ENCODE data around the gene LGALS3BP.
A peak's percentile ranks its signal among the peaks of the same experiment; 100 is the strongest.

LGALS3BP gene

GRCh38 chr17:78981010-78981888 lies 1.5 kb upstream of the LGALS3BP start:
- no peak for DNase-seq (ENCODE audit: low spot score)

GRCh38 chr17:78980624-78980972 lies 875 bp upstream of the LGALS3BP start:
- DNase-seq (ENCODE audit: low spot score) = no peak

GRCh38 chr17:78977997-78978973 lies 1.4 kb downstream of the LGALS3BP start:
- no peak for DNase-seq (ENCODE audit: low spot score)

GRCh38 chr17:78977681-78977943 lies 2.1 kb downstream of the LGALS3BP start:
- DNase-seq (ENCODE audit: low spot score) = no peak

GRCh38 chr17:78976907-78977680 lies 2.6 kb downstream of the LGALS3BP start:
- DNase-seq (ENCODE audit: low spot score) = no peak

GRCh38 chr17:78974635-78975591 lies 4.8 kb downstream of the LGALS3BP start:
- no peak for DNase-seq (ENCODE audit: low spot score)

GRCh38 chr17:78973792-78974520 lies 5.8 kb downstream of the LGALS3BP start:
- DNase-seq (ENCODE audit: low spot score) = no peak

- DNase-seq (ENCODE audit: low spot score) = peak; percentile 78
Observed at GRCh38 chr17:78973196-78973595, 6.5 kb downstream of the LGALS3BP start.

GRCh38 chr17:78972507-78973105 lies 7.1 kb downstream of the LGALS3BP start:
- DNase-seq (ENCODE audit: low spot score) = no peak

- no peak for DNase-seq (ENCODE audit: low spot score)
Observed at GRCh38 chr17:78971756-78972506, 7.8 kb downstream of the LGALS3BP start.

- DNase-seq (ENCODE audit: low spot score) = peak; percentile 87
Observed at GRCh38 chr17:78970834-78971755, 8.6 kb downstream of the LGALS3BP start.

- no peak for DNase-seq (ENCODE audit: low spot score)
Observed at GRCh38 chr17:78969865-78970264, 9.9 kb downstream of the LGALS3BP start.

- no peak for DNase-seq (ENCODE audit: low spot score)
Observed at GRCh38 chr17:78967782-78968362, 11.9 kb downstream of the LGALS3BP start.

GRCh38 chr17:78966910-78967600 lies 12.7 kb downstream of the LGALS3BP start:
- DNase-seq (ENCODE audit: low spot score) = no peak

- no peak for DNase-seq (ENCODE audit: low spot score)
Observed at GRCh38 chr17:78966123-78966813, 13.5 kb downstream of the LGALS3BP start.

GRCh38 chr17:78965491-78965924 lies 14.2 kb downstream of the LGALS3BP start:
- DNase-seq (ENCODE audit: low spot score) = no peak

Measured in ecto neural progenitor cell (in vitro differentiated cells).